GM23338 (cell line): ENCODE data around the gene CIPC. TPM values are rescaled to one million over a fixed set of nuclear protein-coding genes. Genes with fewer than 3 reads are reported as not detected.

ENCODE experiments used
- ATAC-seq: fragments of 200-7000 bp; cut with Tn5 transposase; 3 replicates; pipeline ENCODE4 v1.9.1; 2020
- DNase-seq: peaks from one replicate; pipeline ENCODE4 v3.0.0-alpha.2; 2015; ENCODE audit warnings: low spot score
- H2AFZ ChIP-seq: fragments of 200-600 bp; sonication (generic); 2 replicates; pipeline ENCODE4 v1.8.0; 2016; ENCODE audit warnings: antibody characterized with exemption, mild to moderate bottlenecking, moderate library complexity
- H3F3A ChIP-seq: fragments of 200-600 bp; sonication (generic); replicated peaks from 2 replicates; pipeline ENCODE4 v1.8.0; 2017; ENCODE audit warnings: antibody characterized with exemption, mixed run types, low read depth
- H3K27ac ChIP-seq: fragments of 200-600 bp; sonication (generic); 2 replicates; pipeline ENCODE4 v1.6.1; 2016; ENCODE audit warnings: low read depth
- H3K27me3 ChIP-seq: fragments of 200-600 bp; sonication (generic); 2 replicates; pipeline ENCODE4 v1.8.0; 2016; ENCODE audit warnings: mild to moderate bottlenecking, mixed run types, moderate library complexity; ENCODE audit not compliant: insufficient read depth
- H3K36me3 ChIP-seq: fragments of 200-600 bp; sonication (generic); 2 replicates; pipeline ENCODE4 v1.8.0; 2016; ENCODE audit warnings: mild to moderate bottlenecking; ENCODE audit not compliant: insufficient read depth
- H3K4me1 ChIP-seq: fragments of 200-600 bp; sonication (generic); 2 replicates; pipeline ENCODE4 v1.8.0; 2016; ENCODE audit warnings: mild to moderate bottlenecking, moderate library complexity; ENCODE audit not compliant: insufficient read depth
- H3K4me2 ChIP-seq: fragments of 200-600 bp; sonication (generic); 2 replicates; pipeline ENCODE4 v1.7.1; 2017; ENCODE audit warnings: mixed run types
- H3K4me3 ChIP-seq: fragments of 200-600 bp; sonication (generic); 2 replicates; pipeline ENCODE4 v1.6.1; 2016; ENCODE audit warnings: mixed run types
- H3K79me2 ChIP-seq: fragments of 200-600 bp; sonication (generic); replicated peaks from 2 replicates; pipeline ENCODE4 v1.8.0; 2017; ENCODE audit warnings: mild to moderate bottlenecking; ENCODE audit not compliant: insufficient read depth
- H3K9me2 ChIP-seq: fragments of 200-600 bp; sonication (generic); 2 replicates; pipeline ENCODE4 v1.8.0; 2017; ENCODE audit not compliant: insufficient read depth
- H4K20me1 ChIP-seq: fragments of 200-600 bp; sonication (generic); replicated peaks from 2 replicates; pipeline ENCODE4 v1.8.0; 2017; ENCODE audit warnings: mild to moderate bottlenecking; ENCODE audit not compliant: insufficient read depth
- H3K27ac Mint-ChIP-seq: 2 replicates; pipeline ENCODE4 v1.8.0; 2020; ENCODE audit warnings: inconsistent platforms, mild to moderate bottlenecking, moderate library complexity, mixed read lengths
- H3K27me3 Mint-ChIP-seq: 3 replicates; pipeline ENCODE4 v1.8.0; 2022; ENCODE audit warnings: low read depth, mild to moderate bottlenecking, moderate library complexity, mixed read lengths, inconsistent platforms; ENCODE audit not compliant: insufficient read depth, poor library complexity
- H3K36me3 Mint-ChIP-seq: 3 replicates; pipeline ENCODE4 v1.8.0; 2021; ENCODE audit warnings: low read depth, mild to moderate bottlenecking, inconsistent platforms, moderate library complexity, mixed read lengths
- H3K4me1 Mint-ChIP-seq: 3 replicates; pipeline ENCODE4 v1.8.0; 2020; ENCODE audit warnings: mild to moderate bottlenecking, inconsistent platforms, mixed read lengths
- H3K4me3 Mint-ChIP-seq: 3 replicates; pipeline ENCODE4 v1.8.0; 2021; ENCODE audit warnings: moderate library complexity, mild to moderate bottlenecking, inconsistent platforms, mixed read lengths
- H3K9me3 Mint-ChIP-seq: 3 replicates; pipeline ENCODE4 v1.8.0; 2020; ENCODE audit warnings: moderate library complexity, mild to moderate bottlenecking, inconsistent platforms, mixed read lengths
- CREB1 ChIP-seq: fragments of 250-450 bp; sonication (Bioruptor Pico); IDR thresholded peaks from 2 replicates; pipeline ENCODE4 v1.5.0; 2020; ENCODE audit warnings: low read depth, mild to moderate bottlenecking, moderate library complexity
- ETS1 ChIP-seq: IDR thresholded peaks from 2 replicates; pipeline ENCODE4 v1.6.1; 2016; ENCODE audit warnings: antibody characterized with exemption
- EZH2 ChIP-seq: fragments of 200-600 bp; sonication (generic); IDR thresholded peaks from one replicate; pipeline ENCODE4 v1.8.0; 2017; ENCODE audit warnings: antibody characterized with exemption, mild to moderate bottlenecking, low read depth; ENCODE audit not compliant: unreplicated experiment
- EZH2phosphoT487 ChIP-seq: fragments of 200-600 bp; sonication (generic); IDR thresholded peaks from one replicate; pipeline ENCODE4 v1.8.1; 2018; ENCODE audit warnings: antibody characterized with exemption; ENCODE audit not compliant: unreplicated experiment
- JUNB ChIP-seq: IDR thresholded peaks from one replicate; pipeline ENCODE4 v1.6.1; 2016; ENCODE audit warnings: antibody characterized with exemption; ENCODE audit not compliant: unreplicated experiment
- NANOG ChIP-seq: IDR thresholded peaks from 2 replicates; pipeline ENCODE4 v1.6.1; 2016; ENCODE audit warnings: antibody characterized with exemption, borderline replicate concordance
- POLR2AphosphoS5 ChIP-seq: IDR thresholded peaks from 2 replicates; pipeline ENCODE4 v1.6.1; 2016; ENCODE audit warnings: antibody characterized with exemption, low read depth
- STAT1 ChIP-seq: IDR thresholded peaks from one replicate; pipeline ENCODE4 v1.6.1; 2016; ENCODE audit warnings: antibody characterized with exemption; ENCODE audit not compliant: unreplicated experiment
- ZNF114 ChIP-seq: fragments of 250-450 bp; sonication (Bioruptor Pico); IDR thresholded peaks from 2 replicates; pipeline ENCODE4 v1.5.0; 2020; ENCODE audit warnings: mild to moderate bottlenecking, moderate library complexity
- ZNF331 ChIP-seq: fragments of 250-450 bp; sonication (Bioruptor Pico); IDR thresholded peaks from 2 replicates; pipeline ENCODE4 v1.5.0; 2020; ENCODE audit warnings: low read depth, mild to moderate bottlenecking, moderate library complexity
- ZNF462 ChIP-seq: fragments of 250-450 bp; sonication (Bioruptor Pico); IDR thresholded peaks from 2 replicates; pipeline ENCODE4 v1.5.0; 2020; ENCODE audit warnings: mild to moderate bottlenecking, moderate library complexity
- polyA plus RNA-seq: library from polyadenylated mRNA; unstranded; fragments of >200 nt; fragmentation: Nextera tagmentation; extraction: Ambion mirVana; gene quantifications from 2 replicates; pipeline ENCODE4 v1.2.1, GENCODE V29; 2016
- total RNA-seq: library from RNA; depleted of rRNA; stranded (reverse); fragments of >200 nt; shearing (Covaris generic); gene quantifications from 2 replicates; pipeline ENCODE4 v1.2.3, GENCODE V29; 2014

The CIPC gene
- total and polyA plus RNA-seq, 2 experiments from 2014 or later, result 8.1 to 36.9 TPM

DNA sequence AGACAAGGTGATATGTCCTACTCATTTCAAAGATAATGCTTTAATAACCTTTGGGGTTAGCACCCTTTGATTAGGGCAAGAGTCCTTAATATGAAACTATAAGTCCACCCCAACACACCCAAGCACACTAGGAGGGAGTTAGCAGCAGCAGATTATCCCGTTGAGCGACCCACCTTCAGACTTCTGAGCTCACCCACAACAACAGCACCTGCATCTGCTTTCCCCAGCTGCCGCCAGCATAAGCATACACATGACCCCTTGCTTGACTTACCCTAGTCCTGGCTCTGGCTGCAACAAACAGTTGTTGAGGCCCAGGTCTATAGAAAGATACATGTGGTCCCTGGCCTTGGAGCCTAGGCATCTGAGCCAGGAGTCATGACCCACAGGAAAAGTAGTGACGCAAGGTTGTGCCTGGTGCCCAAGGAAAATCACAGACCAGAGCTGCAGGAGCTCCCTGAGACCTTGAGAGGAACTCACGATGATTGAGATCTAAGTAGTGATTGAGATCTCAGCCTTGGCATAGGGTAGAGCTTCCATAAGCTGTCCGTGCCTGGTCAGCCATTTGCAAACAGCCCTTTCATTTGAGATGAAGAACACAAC lies 24.6 kb downstream of the CIPC start:
- Histone ChIP-seq H3K27ac (0 out of 2 replicates have a peak overlapping the region, but pooled peaks have one; percentile 55), H3K36me3 (no peaks in the 10 kb centered on the region; the same call in 1 of the 2 replicates), H3K9me2 (no peaks in the 10 kb centered on the region), H2AFZ (no peak overlapping the region), H3K4me2 (no peak overlapping the region), H4K20me1 (no peaks in the 10 kb centered on the region; the same call in none of the 2 replicates), H3K27me3 (0 out of 2 replicates have a peak, but pooled peaks cover 12% of the 10 kb centered on the region), H3F3A (peaks cover 31% of the 10 kb centered on the region), H3K4me1 (peaks cover 50% of the 10 kb centered on the region), H3K79me2 (no peaks in the 10 kb centered on the region), H3K4me3 (no peak overlapping the region)
- Mint-ChIP-seq H3K27ac (no peak overlapping the region), H3K27me3 (peaks cover 29% of the 10 kb centered on the region), H3K4me1 (peaks cover 56% of the 10 kb centered on the region), H3K4me3 (no peak overlapping the region), H3K9me3 (no peaks in the 10 kb centered on the region), H3K36me3 (no peaks in the 10 kb centered on the region; the same call in 1 of the 3 replicates)
- ATAC-seq (no peak), DNase-seq (no peak)
- TF ChIP-seq EZH2phosphoT487 (no peak), EZH2 (no peak), POLR2AphosphoS5 (no peak), NANOG (no peak)

DNA sequence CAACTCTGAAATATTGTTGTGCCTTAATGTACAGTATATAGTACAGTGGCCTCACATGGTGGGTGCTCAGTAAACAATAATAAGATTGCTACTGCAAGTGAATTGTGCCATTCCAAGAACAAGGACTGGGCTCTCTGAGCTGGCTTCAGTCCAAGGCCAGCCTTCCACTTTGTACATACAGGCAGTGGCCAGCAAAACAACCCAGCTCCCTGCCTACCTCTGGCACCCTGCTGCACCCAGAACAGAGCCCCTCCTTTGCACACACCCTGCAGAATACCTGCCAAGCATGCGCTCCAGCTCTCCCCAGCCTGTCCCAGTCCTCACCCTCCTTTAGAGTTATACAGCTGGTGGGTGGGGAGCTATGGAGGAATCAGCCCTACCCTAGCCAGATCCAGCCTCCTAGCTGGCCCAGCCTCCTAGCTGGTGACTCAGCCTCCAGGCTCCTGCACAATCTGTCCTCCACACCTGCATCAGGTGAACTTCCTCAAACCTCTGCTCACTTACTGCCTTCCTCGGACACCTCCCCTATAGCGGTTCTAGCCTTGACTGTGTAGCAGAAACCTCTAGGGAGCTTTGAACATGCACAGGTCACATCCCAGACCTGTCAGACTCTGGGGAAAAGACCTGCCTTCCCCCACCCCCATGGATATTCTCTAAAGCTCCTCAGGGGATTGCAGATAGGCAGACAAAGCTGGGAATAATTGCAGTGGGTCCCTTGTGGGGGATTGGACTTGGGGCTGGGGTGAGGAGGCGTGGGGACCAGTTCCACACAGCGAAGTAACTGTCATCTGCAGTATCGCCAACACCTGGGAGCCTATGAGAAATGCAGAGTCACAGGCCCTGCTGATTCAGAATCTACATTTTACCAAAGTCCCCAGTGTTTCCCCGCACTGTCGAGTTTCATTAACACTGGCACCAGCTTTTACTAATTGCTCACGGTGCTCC lies 25.6 kb downstream of the CIPC start:
- Mint-ChIP-seq H3K27ac (no peak overlapping the region), H3K27me3 (peaks cover 35% of the 10 kb centered on the region), H3K36me3 (no peaks in the 10 kb centered on the region; the same call in 1 of the 3 replicates), H3K9me3 (no peaks in the 10 kb centered on the region), H3K4me1 (peaks cover 63% of the 10 kb centered on the region), H3K4me3 (peak overlapping the region; percentile 72)
- Histone ChIP-seq H2AFZ (peak overlapping the region; percentile 79; the same call in 1 of the 2 replicates), H3K9me2 (no peaks in the 10 kb centered on the region), H3F3A (peaks cover 31% of the 10 kb centered on the region), H3K79me2 (no peaks in the 10 kb centered on the region), H3K4me3 (peak overlapping the region; percentile 81; the same call in 1 of the 2 replicates), H3K4me1 (peaks cover 54% of the 10 kb centered on the region), H4K20me1 (no peaks in the 10 kb centered on the region; the same call in none of the 2 replicates), H3K4me2 (peak overlapping the region; percentile 96), H3K27ac (no peak overlapping the region), H3K27me3 (0 out of 2 replicates have a peak, but pooled peaks cover 12% of the 10 kb centered on the region), H3K36me3 (no peaks in the 10 kb centered on the region; the same call in 1 of the 2 replicates)
- DNase-seq (no peak), ATAC-seq (no peak; the same call in 2 of the 3 replicates)
- TF ChIP-seq ETS1 (no peak), ZNF114 (no peak), ZNF331 (no peak), POLR2AphosphoS5 (no peak), EZH2 (no peak), ZNF462 (CRISPR knock-in tag) (no peak), STAT1 (no peak), CREB1 (CRISPR knock-in tag) (no peak), NANOG (no peak), JUNB (no peak)
